GM19238 (cell line): ENCODE measurements around the gene ALDH3B1.

Source experiments
- DNase-seq: peaks from one replicate; pipeline ENCODE4 v3.0.0; 2011; ENCODE audit warnings: low spot score; ENCODE audit not compliant: insufficient read length

ALDH3B1 gene

GRCh38 chr11:68071281-68072048, 61.3 kb downstream of the ALDH3B1 start:
- no peak for DNase-seq

DNA sequence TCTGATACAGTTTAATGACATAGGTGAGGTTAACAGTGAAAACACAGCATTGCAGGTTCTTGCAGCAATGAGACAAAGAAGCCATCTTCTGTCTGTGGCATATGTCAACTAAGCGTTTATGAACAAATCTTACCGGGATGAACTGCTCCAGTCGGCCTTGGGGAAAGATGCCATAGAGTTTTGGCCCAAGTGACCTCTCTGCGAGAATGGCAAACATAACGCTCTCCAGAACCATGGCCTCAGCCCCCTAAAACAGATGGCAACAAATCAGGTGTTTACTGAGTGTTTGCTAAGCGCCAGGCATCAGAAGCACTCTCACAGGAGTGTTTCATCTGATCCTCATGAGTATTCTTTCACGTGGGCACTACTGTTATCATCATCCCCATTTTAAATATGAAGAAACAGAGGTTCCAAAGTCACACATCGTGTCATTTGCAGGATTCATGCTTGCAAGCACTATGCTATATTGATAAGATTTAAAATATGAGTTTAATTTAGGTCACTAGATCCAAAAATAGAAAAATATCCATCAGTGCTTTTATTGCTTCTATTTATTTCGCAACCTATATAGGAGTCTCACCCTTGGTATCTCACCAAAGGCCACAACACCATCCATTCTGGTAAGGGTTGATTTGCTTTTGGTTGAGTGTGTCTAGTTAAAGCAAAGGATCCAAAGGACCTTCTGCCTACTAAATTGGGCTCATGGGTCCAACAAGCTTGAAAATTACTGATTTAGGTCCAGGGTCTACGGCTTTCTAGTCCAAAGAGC, 64.6 kb downstream of the ALDH3B1 start:
- DNase-seq: no peak

DNA sequence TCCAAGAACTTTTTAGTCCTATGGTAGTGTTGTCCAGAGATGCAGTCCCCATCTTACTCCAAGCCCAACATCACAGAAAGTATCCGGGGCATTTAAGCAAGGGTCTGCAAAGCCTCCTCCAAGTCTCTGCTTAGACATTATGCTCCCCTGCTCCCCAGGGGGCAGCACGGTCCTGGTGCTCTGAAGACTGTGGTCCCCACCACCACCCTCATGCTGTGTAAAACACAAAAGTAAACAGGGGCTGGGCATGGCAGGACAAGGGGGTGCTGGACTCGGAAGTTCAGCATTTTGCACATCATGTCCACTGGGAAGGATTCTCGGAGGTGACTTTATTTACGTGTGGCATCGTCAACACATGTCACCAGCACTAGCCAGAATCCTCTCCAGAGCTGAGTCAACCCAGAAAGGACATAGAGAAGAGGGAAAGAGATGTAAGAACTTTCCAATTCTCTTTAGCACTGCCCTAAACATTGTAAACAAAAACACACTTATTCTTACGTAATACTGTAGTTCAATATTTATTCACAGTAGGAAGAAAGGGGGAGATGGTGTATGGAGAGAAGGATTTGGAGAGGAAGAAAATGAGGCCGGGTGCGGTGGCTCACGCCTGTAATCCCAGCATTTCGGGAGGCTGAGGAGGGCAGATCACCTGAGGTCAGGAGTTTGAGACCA, 66.4 kb downstream of the ALDH3B1 start:
- DNase-seq: no peak

DNA sequence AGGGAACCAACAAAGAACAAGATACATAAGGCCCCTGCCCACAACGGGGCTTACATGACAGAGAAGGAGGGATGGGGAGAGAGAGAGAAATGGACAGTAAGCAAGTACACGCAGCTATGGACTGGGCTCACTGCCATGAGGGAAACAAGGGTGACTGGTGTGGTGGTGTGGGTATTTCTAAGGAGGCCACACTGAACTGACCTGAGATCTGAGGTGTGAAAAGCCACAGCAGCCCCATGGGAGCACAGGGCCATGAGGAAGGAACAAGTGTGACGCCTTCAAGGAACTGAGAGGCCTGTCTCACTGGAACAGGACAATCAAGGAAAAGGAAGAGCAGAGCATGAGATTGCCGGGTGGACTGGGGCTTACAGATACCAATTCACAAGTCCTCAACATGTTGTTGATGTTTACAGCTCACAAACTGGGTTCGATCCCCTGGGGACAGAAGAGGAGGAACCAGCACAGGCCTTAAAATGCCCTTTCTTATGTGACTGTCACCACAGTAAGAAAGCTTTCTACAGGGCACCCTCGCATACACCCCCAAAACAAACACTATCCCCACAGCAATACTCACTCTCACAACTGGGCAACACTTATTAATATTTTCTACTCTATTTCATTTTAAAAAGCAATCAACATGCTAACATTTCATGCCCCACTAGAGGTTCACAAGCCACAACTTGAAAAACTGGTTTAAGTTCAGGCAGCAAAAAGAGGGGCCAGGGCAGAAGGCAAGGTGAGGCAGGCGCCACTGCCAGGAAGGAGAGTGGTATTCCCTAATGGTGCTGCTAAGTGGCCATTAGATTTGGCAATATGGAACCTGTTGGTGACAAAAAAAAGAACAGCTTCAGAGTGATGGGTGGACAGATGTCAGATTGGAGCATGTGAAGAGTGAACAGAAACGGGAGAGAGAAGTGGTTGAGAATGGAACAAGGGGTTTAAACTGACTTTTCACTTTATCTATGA, 67.8 kb downstream of the ALDH3B1 start:
- DNase-seq: no peak
